Hepatocyte (in vitro differentiated cells): Measurements from ENCODE around the gene FOXF2. TPM values are rescaled to one million over a fixed set of nuclear protein-coding genes. Genes with fewer than 3 reads are reported as not detected.

Source experiments
- DNase-seq: peaks from one replicate; pipeline ENCODE4 v3.0.0-alpha.2; 2016; ENCODE audit warnings: low spot score
- H2AFZ ChIP-seq: fragments of 200-600 bp; sonication (generic); 2 replicates; pipeline ENCODE4 v1.6.0; 2016; ENCODE audit warnings: antibody characterized with exemption, mild to moderate bottlenecking
- H3K27ac ChIP-seq: fragments of 200-600 bp; sonication (generic); 2 replicates; pipeline ENCODE4 v1.5.1; 2016; ENCODE audit warnings: mild to moderate bottlenecking
- H3K27me3 ChIP-seq: fragments of 200-600 bp; sonication (generic); 2 replicates; pipeline ENCODE4 v1.6.1; 2016
- H3K36me3 ChIP-seq: fragments of 200-600 bp; sonication (generic); replicated peaks from 2 replicates; pipeline ENCODE4 v1.5.1; 2016; ENCODE audit warnings: low read depth; ENCODE audit not compliant: insufficient read depth
- H3K4me1 ChIP-seq: fragments of 200-600 bp; sonication (generic); 2 replicates; pipeline ENCODE4 v1.5.1; 2016; ENCODE audit warnings: mild to moderate bottlenecking, moderate library complexity; ENCODE audit not compliant: insufficient read depth
- H3K4me2 ChIP-seq: fragments of 200-600 bp; sonication (generic); 2 replicates; pipeline ENCODE4 v1.6.0; 2016
- H3K4me3 ChIP-seq: fragments of 200-600 bp; sonication (generic); 2 replicates; pipeline ENCODE4 v1.5.1; 2016; ENCODE audit warnings: mild to moderate bottlenecking
- H3K79me2 ChIP-seq: fragments of 200-600 bp; sonication (generic); 2 replicates; pipeline ENCODE4 v1.6.0; 2017; ENCODE audit warnings: mild to moderate bottlenecking
- H3K9me2 ChIP-seq: fragments of 200-600 bp; sonication (generic); replicated peaks from 2 replicates; pipeline ENCODE4 v1.6.0; 2017; ENCODE audit warnings: mild to moderate bottlenecking; ENCODE audit not compliant: insufficient read depth
- H3K9me3 ChIP-seq: fragments of 200-600 bp; sonication (generic); 2 replicates; pipeline ENCODE4 v1.5.1; 2016; ENCODE audit warnings: low read depth, mild to moderate bottlenecking
- H4K20me1 ChIP-seq: fragments of 200-600 bp; sonication (generic); 2 replicates; pipeline ENCODE4 v1.6.0; 2016; ENCODE audit warnings: mild to moderate bottlenecking; ENCODE audit not compliant: insufficient read depth, poor library complexity, severe bottlenecking
- EZH2 ChIP-seq: fragments of 200-600 bp; sonication (generic); IDR thresholded peaks from 2 replicates; pipeline ENCODE4 v1.6.1; 2016; ENCODE audit warnings: antibody characterized with exemption, mild to moderate bottlenecking, borderline replicate concordance
- EZH2phosphoT487 ChIP-seq: fragments of 200-600 bp; sonication (generic); IDR thresholded peaks from one replicate; pipeline ENCODE4 v1.6.1; 2018; ENCODE audit warnings: antibody characterized with exemption, mild to moderate bottlenecking, low read depth, moderate library complexity; ENCODE audit not compliant: unreplicated experiment, severe bottlenecking
- WGBS: methylation state at CpG from one replicate; pipeline ENCODE4 v1.1.6; 2016; ENCODE audit warnings: low lambda C conversion rate; ENCODE audit errors: missing lambda C conversion rate; 5-methylcytosine and 5-hydroxymethylcytosine counted together
- polyA plus RNA-seq: library from polyadenylated mRNA; unstranded; fragments of >200 nt; fragmentation: Nextera tagmentation; extraction: Ambion mirVana; gene quantifications from 2 replicates; pipeline ENCODE4 v1.2.1, GENCODE V29; 2016
- total RNA-seq: library from RNA; depleted of rRNA; stranded (reverse); fragments of >200 nt; gene quantifications from 2 replicates; pipeline ENCODE4 v1.2.3, GENCODE V29; 2014
- TF ChIP-seq, protein P1 (sequence below): fragments of 200-600 bp; sonication (generic); IDR thresholded peaks from 2 replicates; pipeline ENCODE4 v1.5.1; 2016; ENCODE audit warnings: antibody characterized with exemption, mild to moderate bottlenecking; ENCODE audit not compliant: poor library complexity

Gene FOXF2
- total and polyA plus RNA-seq, 2 experiments from 2014 or later = 28.0 to 31.5 TPM

DNA sequence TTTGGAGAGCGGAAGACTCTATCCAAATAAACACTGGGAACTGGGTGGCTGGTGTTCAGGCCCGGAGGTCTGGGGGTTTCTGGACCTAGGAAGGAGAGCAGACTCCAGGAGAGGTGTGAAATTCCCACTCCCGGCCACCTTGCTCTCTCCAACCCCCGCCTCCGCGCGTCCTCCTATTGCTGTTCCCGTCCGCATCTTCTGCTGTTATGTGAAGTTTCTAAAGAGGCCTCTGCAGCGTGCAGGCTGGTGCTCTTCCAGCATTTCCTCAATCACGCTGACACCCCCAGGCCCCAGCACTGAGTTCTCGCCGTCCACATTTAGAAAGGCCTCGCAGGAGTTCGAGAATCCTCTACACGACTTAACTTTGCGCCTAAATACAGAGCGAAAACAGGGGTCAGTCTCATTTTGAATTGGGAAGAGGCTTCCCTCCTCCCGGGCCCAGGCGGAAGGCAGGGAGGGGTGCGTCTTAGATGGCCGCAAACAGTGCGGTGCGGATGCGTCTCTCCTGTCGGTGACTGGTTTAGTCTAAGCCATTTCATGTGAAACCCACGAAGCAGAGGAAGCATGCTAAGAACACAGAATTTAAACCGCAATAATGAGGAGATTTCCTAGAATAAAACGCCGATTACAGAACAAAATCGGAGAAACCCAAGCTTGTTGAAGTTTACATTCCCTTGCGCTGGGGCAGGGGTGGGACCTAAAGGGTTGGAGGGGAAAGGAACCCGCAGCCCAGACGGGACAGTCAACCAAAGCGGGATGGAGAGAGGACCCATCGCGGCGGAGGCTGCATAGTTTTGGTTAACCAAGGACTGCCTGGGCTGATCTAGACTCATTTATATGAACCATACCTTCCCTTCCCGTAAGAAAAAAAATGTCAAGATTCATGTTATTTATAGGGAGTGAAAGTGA lies 4.0 kb upstream of the FOXF2 start:
- Histone ChIP-seq H3K4me1 (peaks cover 33% of the 10 kb centered on the region), H3K27ac (peak overlapping the region; percentile 94), H4K20me1 (no peaks in the 10 kb centered on the region), H3K27me3 (peaks cover 89% of the 10 kb centered on the region), H3K9me3 (no peaks in the 10 kb centered on the region), H3K9me2 (no peaks in the 10 kb centered on the region), H3K79me2 (peaks cover 41% of the 10 kb centered on the region), H3K4me3 (peak overlapping the region; percentile 3), H3K4me2 (peak overlapping the region; percentile 96), H3K36me3 (no peaks in the 10 kb centered on the region), H2AFZ (no peak overlapping the region)
- DNase-seq = no peak
- WGBS = 15% methylated on average over 39 of the region's 39 CpGs
- peak; percentile 84 for TF ChIP-seq EZH2
- no peak for TF ChIP-seq EZH2phosphoT487

DNA sequence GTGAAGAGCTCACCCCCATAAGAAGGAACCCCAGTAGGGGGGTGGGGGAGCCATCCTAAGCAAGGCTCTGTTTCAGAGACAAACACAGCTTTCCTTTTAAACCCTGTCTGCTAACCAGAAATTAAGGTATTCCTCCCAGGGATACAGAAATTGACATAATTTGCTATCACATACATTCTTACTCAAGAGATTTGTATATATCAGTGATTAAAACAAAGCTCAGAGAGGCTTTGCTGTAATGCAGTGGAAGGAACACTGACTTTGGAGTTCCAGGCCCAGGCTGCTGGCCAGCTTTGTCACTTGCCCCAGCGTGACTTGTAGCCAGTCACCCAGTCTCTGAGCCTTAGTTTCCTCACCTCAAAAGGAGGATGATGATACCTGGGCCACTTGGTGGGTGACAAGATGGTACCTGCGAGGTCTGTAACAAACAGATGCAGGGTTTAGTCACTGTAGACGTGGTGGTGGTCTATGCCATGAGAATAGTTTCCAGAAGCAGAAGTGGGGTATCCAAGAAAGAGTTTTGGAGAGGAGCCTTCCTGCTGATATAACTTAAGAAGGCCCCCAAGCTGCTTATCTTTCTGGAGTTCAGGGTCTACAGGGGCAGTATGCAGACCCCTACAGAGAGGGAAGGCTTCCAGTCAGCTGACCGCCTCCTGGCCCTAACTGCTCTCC lies 3.2 kb upstream of the FOXF2 start:
- TF ChIP-seq EZH2 = no peak
- peak; percentile 15 for TF ChIP-seq EZH2phosphoT487
- TF ChIP-seq, protein P1, sequence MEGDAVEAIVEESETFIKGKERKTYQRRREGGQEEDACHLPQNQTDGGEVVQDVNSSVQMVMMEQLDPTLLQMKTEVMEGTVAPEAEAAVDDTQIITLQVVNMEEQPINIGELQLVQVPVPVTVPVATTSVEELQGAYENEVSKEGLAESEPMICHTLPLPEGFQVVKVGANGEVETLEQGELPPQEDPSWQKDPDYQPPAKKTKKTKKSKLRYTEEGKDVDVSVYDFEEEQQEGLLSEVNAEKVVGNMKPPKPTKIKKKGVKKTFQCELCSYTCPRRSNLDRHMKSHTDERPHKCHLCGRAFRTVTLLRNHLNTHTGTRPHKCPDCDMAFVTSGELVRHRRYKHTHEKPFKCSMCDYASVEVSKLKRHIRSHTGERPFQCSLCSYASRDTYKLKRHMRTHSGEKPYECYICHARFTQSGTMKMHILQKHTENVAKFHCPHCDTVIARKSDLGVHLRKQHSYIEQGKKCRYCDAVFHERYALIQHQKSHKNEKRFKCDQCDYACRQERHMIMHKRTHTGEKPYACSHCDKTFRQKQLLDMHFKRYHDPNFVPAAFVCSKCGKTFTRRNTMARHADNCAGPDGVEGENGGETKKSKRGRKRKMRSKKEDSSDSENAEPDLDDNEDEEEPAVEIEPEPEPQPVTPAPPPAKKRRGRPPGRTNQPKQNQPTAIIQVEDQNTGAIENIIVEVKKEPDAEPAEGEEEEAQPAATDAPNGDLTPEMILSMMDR = no peak
- Histone ChIP-seq H2AFZ (no peak overlapping the region), H4K20me1 (peaks cover 4% of the 10 kb centered on the region), H3K4me3 (peak overlapping the region; percentile 3), H3K27ac (peak overlapping the region; percentile 94), H3K4me1 (peaks cover 29% of the 10 kb centered on the region), H3K27me3 (peaks cover 89% of the 10 kb centered on the region), H3K9me3 (no peaks in the 10 kb centered on the region), H3K36me3 (no peaks in the 10 kb centered on the region), H3K9me2 (no peaks in the 10 kb centered on the region), H3K79me2 (peaks cover 48% of the 10 kb centered on the region), H3K4me2 (peak overlapping the region; percentile 96)
- no peak for DNase-seq
- WGBS = 50% methylated on average over 4 of the region's 4 CpGs

DNA sequence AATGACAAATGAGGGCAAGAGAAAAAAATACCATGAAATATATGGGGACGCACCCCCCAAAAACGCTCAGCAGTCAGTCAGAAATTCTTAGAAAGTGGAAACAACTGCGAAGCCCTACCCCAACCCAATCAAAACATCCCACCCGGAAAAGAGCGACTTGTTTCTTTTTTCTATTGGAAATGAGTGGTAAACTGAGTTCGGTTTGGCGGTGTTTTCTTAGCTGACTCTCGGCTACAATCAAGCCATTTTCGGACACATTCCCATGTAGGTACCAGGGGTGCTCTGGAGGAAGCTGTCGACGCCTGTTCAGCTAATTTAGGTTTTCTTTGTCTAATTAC lies 1.9 kb upstream of the FOXF2 start:
- H3K4me2 ChIP-seq = peak overlapping the region; percentile 96
- TF ChIP-seq EZH2phosphoT487 = peak; percentile 85
- TF ChIP-seq EZH2 = no peak
- TF ChIP-seq, protein P1 = no peak
- no peak for DNase-seq
- peaks cover 89% of the 10 kb centered on the region for H3K27me3 ChIP-seq
- no peak overlapping the region for H2AFZ ChIP-seq
- no peak overlapping the region for H3K4me3 ChIP-seq
- WGBS = 7% methylated on average over 11 of the region's 11 CpGs
- peaks cover 20% of the 10 kb centered on the region for H3K4me1 ChIP-seq
- peak overlapping the region; percentile 94 for H3K27ac ChIP-seq
- H3K9me3 ChIP-seq = no peaks in the 10 kb centered on the region
- H3K36me3 ChIP-seq = no peaks in the 10 kb centered on the region
- H3K9me2 ChIP-seq = no peaks in the 10 kb centered on the region
- peaks cover 59% of the 10 kb centered on the region for H3K79me2 ChIP-seq
- H4K20me1 ChIP-seq = peaks cover 11% of the 10 kb centered on the region
